Smooth muscle cell (in vitro differentiated cells): ENCODE results near the gene PRODH. TPM values are rescaled to one million over a fixed set of nuclear protein-coding genes. Genes with fewer than 3 reads are reported as not detected.

ENCODE experiments used
- DNase-seq: peaks from one replicate; lab custom pipeline; 2025; ENCODE audit not compliant: unreplicated experiment; lab: John Stamatoyannopoulos, UW
- H2AFZ ChIP-seq: fragments of 200-600 bp; sonication (generic); 2 replicates; pipeline ENCODE4 v1.6.0; 2016; ENCODE audit warnings: antibody characterized with exemption, low read depth, mild to moderate bottlenecking
- H3F3A ChIP-seq: fragments of 200-600 bp; sonication (generic); 2 replicates; pipeline ENCODE4 v1.6.0; 2017; ENCODE audit warnings: antibody characterized with exemption, low read depth
- H3K27ac ChIP-seq: fragments of 200-600 bp; sonication (generic); 2 replicates; pipeline ENCODE4 v1.5.1; 2016; ENCODE audit warnings: low read depth, mild to moderate bottlenecking
- H3K27me3 ChIP-seq: fragments of 200-600 bp; sonication (generic); 2 replicates; pipeline ENCODE4 v1.6.1; 2016; ENCODE audit warnings: low read depth, mild to moderate bottlenecking
- H3K36me3 ChIP-seq: fragments of 200-600 bp; sonication (generic); 2 replicates; pipeline ENCODE4 v1.5.1; 2016; ENCODE audit warnings: low read depth
- H3K4me1 ChIP-seq: fragments of 200-600 bp; sonication (generic); 2 replicates; pipeline ENCODE4 v1.5.1; 2016; ENCODE audit warnings: low read depth
- H3K4me2 ChIP-seq: fragments of 200-600 bp; sonication (generic); 2 replicates; pipeline ENCODE4 v1.6.0; 2016; ENCODE audit warnings: mild to moderate bottlenecking
- H3K4me3 ChIP-seq: fragments of 200-600 bp; sonication (generic); 2 replicates; pipeline ENCODE4 v1.5.1; 2016; ENCODE audit warnings: mild to moderate bottlenecking
- H3K79me2 ChIP-seq: fragments of 200-600 bp; sonication (generic); 2 replicates; pipeline ENCODE4 v1.6.0; 2016; ENCODE audit warnings: low read depth, mild to moderate bottlenecking
- H3K9ac ChIP-seq: fragments of 200-600 bp; sonication (generic); 2 replicates; pipeline ENCODE4 v1.6.0; 2016; ENCODE audit warnings: low read depth
- H3K9me3 ChIP-seq: fragments of 200-600 bp; sonication (generic); replicated peaks from 2 replicates; pipeline ENCODE4 v1.5.1; 2016; ENCODE audit warnings: low read depth
- H4K20me1 ChIP-seq: fragments of 200-600 bp; sonication (generic); 2 replicates; pipeline ENCODE4 v1.6.0; 2016; ENCODE audit warnings: low read depth
- CTCF ChIP-seq: fragments of 200-600 bp; sonication (generic); IDR thresholded peaks from 2 replicates; pipeline ENCODE4 v1.5.1; 2017; ENCODE audit warnings: borderline replicate concordance, mild to moderate bottlenecking, antibody characterized with exemption; ENCODE audit not compliant: insufficient read depth, poor library complexity, severe bottlenecking
- WGBS: methylation state at CpG from one replicate; pipeline ENCODE4 v1.1.7; 2016; ENCODE audit warnings: low lambda C conversion rate; 5-methylcytosine and 5-hydroxymethylcytosine counted together
- polyA plus RNA-seq: library from polyadenylated mRNA; unstranded; fragments of >200 nt; fragmentation: Nextera tagmentation; extraction: Ambion mirVana; gene quantifications from 2 replicates; pipeline ENCODE4 v1.2.1, GENCODE V29; 2016
- total RNA-seq: library from RNA; depleted of rRNA; stranded (reverse); fragments of >200 nt; gene quantifications from 2 replicates; pipeline ENCODE4 v1.2.3, GENCODE V29; 2014

PRODH gene
- total RNA-seq (0.18 and 0.45 TPM in 2 replicates), polyA plus RNA-seq (0.44 TPM in 1 of 2 replicates, not detected in the other)

- Histone ChIP-seq H3K79me2 (no peaks in the 10 kb centered on the region), H3K36me3 (no peaks in the 10 kb centered on the region), H3F3A (no peaks in the 10 kb centered on the region), H3K9ac (no peak within 1 kb of the TSS), H3K9me3 (no peaks in the 10 kb centered on the region), H3K4me2 (no peak within 1 kb of the TSS), H3K4me1 (no peaks in the 10 kb centered on the region), H3K4me3 (no peak within 1 kb of the TSS), H2AFZ (no peak within 1 kb of the TSS), H3K27ac (no peak within 1 kb of the TSS), H4K20me1 (no peaks in the 10 kb centered on the region), H3K27me3 (no peaks in the 10 kb centered on the region)
- no CpG with 5 or more reads among the region's 67 CpGs for WGBS
- no peak for DNase-seq
- no peak for TF ChIP-seq CTCF
Observed at GRCh38 chr22:18935889-18936529, at the start of gene PRODH. PRODH (minus strand) TSS chr22:18936293; CDS start chr22:18936287, 6 bp downstream.

GRCh38 chr22:18985780-18986179 is 49.7 kb upstream of the PRODH start:
- H3K4me3 ChIP-seq: no peak overlapping the region
- H3K9me3 ChIP-seq: peaks cover 5% of the 10 kb centered on the region
- 95% methylated on average over 21 of the region's 21 CpGs for WGBS
- H3K36me3 ChIP-seq: no peaks in the 10 kb centered on the region
- H3K79me2 ChIP-seq: no peaks in the 10 kb centered on the region
- H3K4me2 ChIP-seq: no peak overlapping the region
- no peaks in the 10 kb centered on the region for H4K20me1 ChIP-seq
- DNase-seq: no peak
- H3K27ac ChIP-seq: no peak overlapping the region
- no peak for TF ChIP-seq CTCF
- H3K4me1 ChIP-seq: no peaks in the 10 kb centered on the region
- no peak overlapping the region for H3K9ac ChIP-seq
- H3F3A ChIP-seq: no peaks in the 10 kb centered on the region
- H3K27me3 ChIP-seq: peaks cover 3% of the 10 kb centered on the region
- H2AFZ ChIP-seq: no peak overlapping the region

- H3K4me1 ChIP-seq: no peaks in the 10 kb centered on the region
- no peaks in the 10 kb centered on the region for H4K20me1 ChIP-seq
- H3K27ac ChIP-seq: no peak overlapping the region
- no peaks in the 10 kb centered on the region for H3F3A ChIP-seq
- H3K4me2 ChIP-seq: no peak overlapping the region
- 91% methylated on average over 10 of the region's 10 CpGs for WGBS
- TF ChIP-seq CTCF: no peak
- no peaks in the 10 kb centered on the region for H3K79me2 ChIP-seq
- no peak overlapping the region for H2AFZ ChIP-seq
- no peak for DNase-seq
- H3K4me3 ChIP-seq: no peak overlapping the region
- H3K9me3 ChIP-seq: peaks cover 7% of the 10 kb centered on the region
- no peak overlapping the region for H3K9ac ChIP-seq
- H3K27me3 ChIP-seq: peaks cover 3% of the 10 kb centered on the region
- no peaks in the 10 kb centered on the region for H3K36me3 ChIP-seq
Observed at GRCh38 chr22:18984564-18984963, 48.5 kb upstream of the PRODH start.

GRCh38 chr22:18983120-18983651 is 47.1 kb upstream of the PRODH start:
- Histone ChIP-seq H3K4me2 (no peak overlapping the region), H3K27ac (no peak overlapping the region), H3F3A (no peaks in the 10 kb centered on the region), H3K36me3 (no peaks in the 10 kb centered on the region), H3K27me3 (no peaks in the 10 kb centered on the region), H3K4me1 (no peaks in the 10 kb centered on the region), H3K9me3 (peaks cover 7% of the 10 kb centered on the region), H3K4me3 (no peak overlapping the region), H4K20me1 (no peaks in the 10 kb centered on the region), H3K9ac (no peak overlapping the region), H3K79me2 (no peaks in the 10 kb centered on the region), H2AFZ (no peak overlapping the region)
- no peak for DNase-seq
- WGBS: 91% methylated on average over 9 of the region's 9 CpGs
- TF ChIP-seq CTCF: no peak
